SK-N-SH (cell line): ENCODE results near the gene OR2A5. TPM values are rescaled to one million over a fixed set of nuclear protein-coding genes. Genes with fewer than 3 reads are reported as not detected.

Experiments used
- CTCF ChIA-PET: fragments of 300-600, 350-600 bp; formaldehyde crosslinking; extraction: SDS; loops from one replicate; lab custom pipeline; 2021; lab: Yijun Ruan, JAX
- POLR2A ChIA-PET: fragments of 350-600 bp; sonication (Branson Sonifier 250); formaldehyde crosslinking; extraction: SDS; loops from one replicate; lab custom pipeline; 2020; ENCODE audit warnings: antibody characterized with exemption, inconsistent platforms; lab: Yijun Ruan, JAX
- DNase-seq: peaks from one replicate; pipeline ENCODE4 v3.0.0; 2012
- H2AFZ ChIP-seq: fragments of 200-600 bp; sonication (generic); 2 replicates; pipeline ENCODE4 v1.8.1; 2016; ENCODE audit warnings: antibody characterized with exemption, mild to moderate bottlenecking, low read depth
- H3F3A ChIP-seq: fragments of 200-600 bp; sonication (generic); replicated peaks from 2 replicates; pipeline ENCODE3; 2016; ENCODE audit warnings: antibody characterized with exemption, mild to moderate bottlenecking; ENCODE audit not compliant: insufficient read depth
- H3K27ac ChIP-seq, 2 experiments: fragments of 200-500 bp in 1 of 2; fragments of 200-600 bp in 1 of 2; sonication (Bioruptor generic) in 1 of 2; sonication (generic), shearing (Covaris generic) in 1 of 2; 2 replicates each; pipeline versions ENCODE4 v1.5.1 to v1.6.1; 2014 to 2016; ENCODE audit warnings: low read depth in 2 of 2, inconsistent platforms in 1 of 2, low read length in 1 of 2, mild to moderate bottlenecking in 1 of 2, mixed read lengths in 1 of 2
- H3K27me3 ChIP-seq: fragments of 200-600 bp; sonication (generic), shearing (Covaris generic); 2 replicates; pipeline ENCODE4 v1.6.1; 2016; ENCODE audit warnings: mixed run types; ENCODE audit not compliant: insufficient read depth
- H3K36me3 ChIP-seq, 2 experiments: fragments of 200-500 bp in 1 of 2; fragments of 200-600 bp in 1 of 2; sonication (Bioruptor generic) in 1 of 2; sonication (generic) in 1 of 2; replicated peaks in 1 of 2; 2 replicates each; pipeline versions ENCODE3 to v1.5.1; 2014 to 2016; ENCODE audit warnings: low read length in 1 of 2, mild to moderate bottlenecking in 1 of 2; ENCODE audit not compliant: insufficient read depth in 2 of 2, control insufficient read depth in 1 of 2
- H3K4me1 ChIP-seq, 2 experiments: fragments of 200-500 bp in 1 of 2; fragments of 200-600 bp in 1 of 2; sonication (Bioruptor generic) in 1 of 2; sonication (generic), shearing (Covaris generic) in 1 of 2; 2 replicates each; pipeline versions ENCODE4 v1.5.1 to v1.6.1; 2014 to 2016; ENCODE audit warnings: low read depth in 1 of 2, low read length in 1 of 2, mixed run types in 1 of 2; ENCODE audit not compliant: insufficient read depth in 2 of 2, control insufficient read depth in 1 of 2
- H3K4me2 ChIP-seq: fragments of 200-600 bp; sonication (generic), shearing (Covaris generic); 2 replicates; pipeline ENCODE4 v1.6.1; 2017; ENCODE audit warnings: mixed run types
- H3K4me3 ChIP-seq, 2 experiments: fragments of 200-500 bp in 1 of 2; fragments of 200-600 bp in 1 of 2; sonication (Bioruptor generic) in 1 of 2; sonication (generic), shearing (Covaris generic) in 1 of 2; 2 replicates each; pipeline versions ENCODE4 v1.5.1 to v1.8.1; 2014 to 2016; ENCODE audit warnings: low read depth in 2 of 2, inconsistent platforms in 1 of 2, low read length in 1 of 2, mild to moderate bottlenecking in 1 of 2, mixed read lengths in 1 of 2, moderate library complexity in 1 of 2
- H3K79me2 ChIP-seq: fragments of 200-600 bp; sonication (generic); 2 replicates; pipeline ENCODE4 v1.8.1; 2017; ENCODE audit warnings: mild to moderate bottlenecking; ENCODE audit not compliant: insufficient read depth
- H3K9ac ChIP-seq: fragments of 200-600 bp; sonication (generic); 2 replicates; pipeline ENCODE4 v1.6.1; 2017; ENCODE audit warnings: mixed run types
- H3K9me2 ChIP-seq: fragments of 200-600 bp; sonication (generic); 2 replicates; pipeline ENCODE4 v1.6.1; 2017; ENCODE audit warnings: mixed run types
- H3K9me3 ChIP-seq: fragments of 200-600 bp; sonication (generic); 2 replicates; pipeline ENCODE4 v1.6.1; 2017; ENCODE audit warnings: mixed run types, mild to moderate bottlenecking, moderate library complexity
- H4K20me1 ChIP-seq: fragments of 200-600 bp; sonication (generic); 2 replicates; pipeline ENCODE4 v1.6.1; 2017; ENCODE audit warnings: mild to moderate bottlenecking, mixed run types; ENCODE audit not compliant: insufficient read depth
- CHD2 ChIP-seq: fragments of 150-350 bp; IDR thresholded peaks from 2 replicates; pipeline ENCODE4 v1.6.1; 2018; ENCODE audit warnings: low read length; ENCODE audit not compliant: partially characterized antibody
- EP300 ChIP-seq, 2 experiments: IDR thresholded peaks; 2 replicates each; pipeline versions ENCODE4 v1.4.0 to v1.6.1; 2012; ENCODE audit warnings: borderline replicate concordance in 1 of 2, low read depth in 1 of 2, low read length in 1 of 2
- EZH2phosphoT487 ChIP-seq: fragments of 200-600 bp; sonication (generic); IDR thresholded peaks from 2 replicates; pipeline ENCODE4 v1.6.1; 2017; ENCODE audit warnings: low read depth, mixed run types, mild to moderate bottlenecking, antibody characterized with exemption, moderate library complexity, borderline replicate concordance
- GATA2 ChIP-seq: sonication (generic); formaldehyde crosslinking; IDR thresholded peaks from 2 replicates; pipeline ENCODE4 v1.5.0; 2020; ENCODE audit warnings: mild to moderate bottlenecking, missing genetic modification reagents
- JUND ChIP-seq: IDR thresholded peaks from 2 replicates; pipeline ENCODE4 v1.4.0; 2012
- NRF1 ChIP-seq: IDR thresholded peaks from 2 replicates; pipeline ENCODE4 v1.6.1; 2012; ENCODE audit warnings: low read depth, mild to moderate bottlenecking, low read length
- POLR2AphosphoS5 ChIP-seq: IDR thresholded peaks from 2 replicates; pipeline ENCODE4 v1.6.1; 2012; ENCODE audit warnings: low read depth, low read length
- RCOR1 ChIP-seq: fragments of 150-350 bp; IDR thresholded peaks from 2 replicates; pipeline ENCODE4 v1.6.1; 2017; ENCODE audit warnings: antibody characterized with exemption, low read length
- SMC3 ChIP-seq: IDR thresholded peaks from 2 replicates; pipeline ENCODE4 v1.6.1; 2012; ENCODE audit warnings: low read depth, low read length, improper control_type of control experiment
- USF2 ChIP-seq: fragments of 150-350 bp; IDR thresholded peaks from 2 replicates; pipeline ENCODE4 v1.6.1; 2017; ENCODE audit warnings: antibody characterized with exemption, low read length, low read depth, borderline replicate concordance
- WGBS: methylation state at CpG from one replicate; pipeline ENCODE4 v1.1.6; 2017; ENCODE audit warnings: low lambda C conversion rate; 5-methylcytosine and 5-hydroxymethylcytosine counted together
- polyA plus RNA-seq, 3 experiments: library from polyadenylated mRNA; depleted of rRNA; stranded (reverse); fragments of >200 nt; gene quantifications; 2 replicates each; pipeline ENCODE4 v1.2.3, GENCODE V29; 2012

OR2A5 gene
- polyA plus RNA-seq, 1 of the 3 experiments (the other 2 are of a cell fraction): not detected

DNA sequence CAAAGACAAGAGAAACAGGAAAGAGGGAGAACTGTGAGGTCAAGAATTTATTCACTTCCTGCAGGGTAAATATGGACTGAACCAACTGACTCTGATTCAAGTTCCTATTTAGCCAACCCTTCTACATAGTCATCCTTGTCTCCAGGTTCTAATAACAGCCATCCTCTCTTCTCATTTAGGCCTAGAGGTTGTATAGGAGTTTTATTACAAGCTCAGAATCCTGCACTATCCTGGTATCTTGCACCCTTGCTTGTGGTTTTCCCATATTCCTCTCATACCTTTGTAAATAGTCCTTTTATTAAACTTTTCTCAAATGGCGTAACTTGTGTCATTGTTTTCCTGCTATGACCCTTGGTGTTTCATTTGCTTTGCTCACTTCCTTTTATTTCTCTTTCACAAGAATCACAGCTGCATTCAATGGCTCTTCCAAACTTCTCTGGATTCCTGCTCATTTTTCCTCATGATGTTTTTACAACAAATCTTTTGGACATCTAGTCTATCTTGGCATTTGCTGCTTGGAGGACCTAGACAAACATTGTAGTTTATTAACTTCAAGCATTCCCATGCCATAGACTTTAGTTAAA is 12.4 kb upstream of the OR2A5 start:
- H2AFZ ChIP-seq: peak overlapping the region; percentile 20; the same call in 1 of the 2 replicates
- no peaks in the 10 kb centered on the region for H3K4me1 ChIP-seq
- no peaks in the 10 kb centered on the region for H3K9me2 ChIP-seq
- no peak overlapping the region for H3K4me3 ChIP-seq
- H3K9me3 ChIP-seq: no peaks in the 10 kb centered on the region
- H3K36me3 ChIP-seq: no peaks in the 10 kb centered on the region
- POLR2A ChIA-PET: no interaction called here
- H4K20me1 ChIP-seq: no peaks in the 10 kb centered on the region
- DNase-seq: no peak
- WGBS: 29% methylated on average over 1 of the region's 1 CpG
- TF ChIP-seq EZH2phosphoT487: no peak
- TF ChIP-seq GATA2 (CRISPR knock-in tag): no peak
- no peak for TF ChIP-seq USF2
- no peak for TF ChIP-seq RCOR1
- no peak for TF ChIP-seq POLR2AphosphoS5
- TF ChIP-seq CHD2: no peak
- no peak for TF ChIP-seq EP300 (IDR thresholded peaks at IDR 0.05; ENCODE audit: borderline replicate concordance in 1 of 2, low read depth in 1 of 2, low read length in 1 of 2)
- no peak for TF ChIP-seq JUND
- TF ChIP-seq NRF1: no peak
- TF ChIP-seq, all 33 proteins: peak for 0
- CTCF ChIA-PET: interaction anchor here (0.6 to 1.9 kb wide), 2 partner anchors 9 to 10 kb away, joined by 3 to 7 read pairs; no protein-coding TSS in a partner anchor
- Histone ChIP-seq H3K4me2 (no peak overlapping the region), H3K9ac (no peak overlapping the region), H3K27ac (no peak overlapping the region), H3K27me3 (peaks cover 7% of the 10 kb centered on the region; the same call in 1 of the 2 replicates), H3F3A (no peaks in the 10 kb centered on the region), H3K79me2 (no peaks in the 10 kb centered on the region)

DNA sequence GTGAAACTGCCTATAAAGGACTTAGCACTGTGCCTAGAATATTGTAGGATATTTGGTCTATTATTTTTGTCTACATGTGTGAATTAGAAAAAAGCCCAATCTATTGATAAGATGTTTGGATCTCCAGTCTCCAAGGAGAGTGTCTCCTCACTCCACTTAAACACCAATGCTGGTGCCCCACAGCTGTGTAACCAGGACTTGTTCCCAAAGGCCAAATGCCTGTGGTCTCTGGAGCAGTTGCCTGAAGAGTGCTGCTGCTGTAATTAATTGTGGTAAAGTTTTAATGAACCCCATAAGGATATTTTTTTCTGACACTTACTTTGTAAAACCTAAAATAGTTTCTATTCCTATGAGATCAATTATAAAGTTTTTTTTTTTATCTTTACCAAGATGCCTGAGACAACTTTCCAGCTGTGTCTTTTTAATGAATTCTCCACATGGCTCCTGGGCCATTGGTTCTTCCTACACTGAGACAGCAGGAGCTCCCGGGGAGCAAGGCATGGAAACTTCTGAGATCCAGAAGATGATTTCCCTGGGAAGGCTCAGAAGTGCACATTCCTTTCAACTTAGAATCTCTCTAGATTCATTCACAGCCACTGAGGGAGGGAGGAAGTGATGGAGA is 11.2 kb upstream of the OR2A5 start:
- CTCF ChIA-PET: interaction anchor here (1.1 to 1.9 kb wide), 3 partner anchors 10 to 27 kb away, joined by 3 to 7 read pairs (median 4); no protein-coding TSS in a partner anchor
- TF ChIP-seq SMC3: no peak
- TF ChIP-seq, all 33 proteins: peak for 0
- no peak overlapping the region for H3K27ac ChIP-seq
- no peaks in the 10 kb centered on the region for H3F3A ChIP-seq
- no peak overlapping the region for H3K4me2 ChIP-seq
- POLR2A ChIA-PET: no interaction called here
- no peak overlapping the region for H3K9ac ChIP-seq
- H3K27me3 ChIP-seq: peaks cover 5% of the 10 kb centered on the region; the same call in 1 of the 2 replicates
- no peaks in the 10 kb centered on the region for H3K79me2 ChIP-seq
- whole genome bisulfite sequencing: 5% methylated on average over 1 of the region's 1 CpG
- H4K20me1 ChIP-seq: no peaks in the 10 kb centered on the region
- no peaks in the 10 kb centered on the region for H3K4me1 ChIP-seq
- H3K4me3 ChIP-seq: no peak overlapping the region
- H3K9me2 ChIP-seq: no peaks in the 10 kb centered on the region
- H3K9me3 ChIP-seq: no peaks in the 10 kb centered on the region
- no peak overlapping the region for H2AFZ ChIP-seq
- DNase-seq: no peak
- H3K36me3 ChIP-seq: no peaks in the 10 kb centered on the region
